HL-60/S4 (cell line): Measurements from ENCODE around the gene PRPF19.

Source experiments
- in situ Hi-C: fragments of 300-500 bp; cut with MboI; formaldehyde crosslinking; loops from 2 replicates; pipeline ENCODE4 v1.14.3; 2022; ENCODE audit warnings: low sequenced_read_pairs

PRPF19 gene

DNA sequence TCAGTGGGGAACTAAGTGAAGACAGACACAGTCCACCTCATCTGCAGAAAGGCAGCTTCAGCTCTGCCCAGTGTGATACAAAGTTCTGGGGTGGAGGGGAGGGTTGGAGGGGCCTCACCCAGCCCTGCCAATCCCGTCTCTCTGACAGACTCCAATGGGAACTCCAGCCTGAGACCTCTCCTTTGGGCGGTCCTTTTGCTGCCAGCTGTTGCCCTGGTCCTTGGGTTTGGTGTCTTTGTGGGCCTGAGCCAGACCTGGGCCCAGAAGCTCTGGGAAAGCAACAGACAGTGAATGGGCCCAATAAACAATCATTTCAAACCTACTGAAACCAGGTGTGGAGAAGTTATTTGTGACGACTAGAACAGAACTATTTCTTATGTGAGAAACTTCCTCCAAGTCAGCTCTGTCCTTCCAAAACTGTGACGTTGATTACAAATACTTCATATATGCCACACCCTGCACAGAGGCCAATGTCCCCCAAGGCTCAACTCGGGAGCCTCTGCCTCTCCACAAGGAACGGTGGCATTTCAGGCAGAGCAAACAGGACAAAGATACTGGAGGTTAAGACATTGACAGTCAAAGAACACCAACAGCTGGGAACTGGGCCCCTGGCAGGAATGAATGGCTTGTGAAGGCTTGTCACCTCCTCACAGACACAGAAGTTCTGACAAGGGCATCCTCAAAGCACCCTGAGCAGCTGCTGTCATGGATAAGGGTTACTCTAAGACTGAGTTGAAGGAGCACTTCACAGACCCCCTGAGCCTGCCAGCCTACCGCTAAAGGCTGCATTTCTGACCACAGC, 30.8 kb downstream of the PRPF19 start:
- in situ Hi-C loops, result no loop called here

DNA sequence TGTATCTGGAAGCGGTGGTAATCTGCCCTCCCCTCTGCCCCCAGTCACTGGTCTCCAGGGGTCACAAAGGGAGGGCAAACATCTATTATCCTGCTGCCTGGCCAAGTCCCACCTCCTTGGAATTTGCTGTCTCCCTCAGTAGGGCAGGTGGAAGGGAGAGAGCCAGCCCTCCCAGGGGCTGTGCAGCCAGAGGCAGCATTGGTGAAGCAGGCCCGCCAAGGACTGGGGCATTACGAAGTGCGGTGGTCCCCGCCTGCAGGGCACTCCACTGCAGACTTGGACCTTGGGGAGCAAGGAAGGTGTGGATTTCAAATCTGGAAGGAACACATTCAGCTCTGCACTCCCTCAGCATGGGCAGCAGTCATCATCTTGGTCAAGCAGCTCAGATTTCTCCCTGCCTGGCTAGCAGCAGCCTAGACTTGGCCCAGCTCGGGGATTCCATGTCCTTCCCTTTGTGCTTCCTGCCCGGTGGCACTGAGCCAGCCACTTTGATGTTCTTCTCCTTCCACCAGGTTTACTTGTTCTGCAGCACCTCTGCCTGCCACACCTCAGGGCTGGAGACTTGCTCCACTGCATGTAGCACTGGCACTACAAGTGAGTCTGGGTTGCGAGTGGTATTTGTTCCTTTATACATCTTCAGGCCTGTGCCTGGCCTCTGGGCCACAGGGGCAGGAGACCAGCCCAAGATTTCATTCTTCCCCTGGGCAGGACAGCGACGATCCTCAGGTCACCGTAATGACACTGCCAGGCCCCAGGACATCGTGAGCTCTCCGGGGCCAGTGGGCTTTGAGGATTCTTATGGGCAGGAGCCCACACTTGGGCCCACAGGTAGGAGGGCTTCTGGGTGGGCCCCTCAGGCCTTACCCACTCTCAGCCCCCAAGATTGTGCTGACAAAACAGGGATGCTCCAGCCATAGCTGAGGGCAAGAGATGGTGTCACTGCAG, 31.7 kb downstream of the PRPF19 start:
- in situ Hi-C loops, result no loop called here

DNA sequence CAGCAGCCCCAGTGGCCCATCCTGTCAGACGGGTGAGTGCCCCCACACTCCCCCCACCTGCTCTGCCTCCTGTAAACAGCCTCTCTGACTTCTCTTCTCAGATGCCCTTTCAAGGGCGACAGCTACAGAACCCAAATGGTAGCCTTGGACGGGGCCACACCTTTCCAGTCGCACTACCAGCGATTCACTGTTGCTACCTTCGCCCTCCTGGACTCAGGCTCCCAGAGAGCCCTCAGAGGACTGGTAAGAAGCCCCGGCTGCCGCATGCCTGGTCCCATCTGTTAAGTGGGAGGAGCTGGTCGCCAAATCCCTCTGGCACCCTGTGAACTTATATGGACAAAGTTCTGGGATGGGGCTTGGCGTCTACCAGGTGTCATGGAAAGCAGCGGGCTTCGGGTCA, 32.9 kb downstream of the PRPF19 start:
- in situ Hi-C loops, result no loop called here

DNA sequence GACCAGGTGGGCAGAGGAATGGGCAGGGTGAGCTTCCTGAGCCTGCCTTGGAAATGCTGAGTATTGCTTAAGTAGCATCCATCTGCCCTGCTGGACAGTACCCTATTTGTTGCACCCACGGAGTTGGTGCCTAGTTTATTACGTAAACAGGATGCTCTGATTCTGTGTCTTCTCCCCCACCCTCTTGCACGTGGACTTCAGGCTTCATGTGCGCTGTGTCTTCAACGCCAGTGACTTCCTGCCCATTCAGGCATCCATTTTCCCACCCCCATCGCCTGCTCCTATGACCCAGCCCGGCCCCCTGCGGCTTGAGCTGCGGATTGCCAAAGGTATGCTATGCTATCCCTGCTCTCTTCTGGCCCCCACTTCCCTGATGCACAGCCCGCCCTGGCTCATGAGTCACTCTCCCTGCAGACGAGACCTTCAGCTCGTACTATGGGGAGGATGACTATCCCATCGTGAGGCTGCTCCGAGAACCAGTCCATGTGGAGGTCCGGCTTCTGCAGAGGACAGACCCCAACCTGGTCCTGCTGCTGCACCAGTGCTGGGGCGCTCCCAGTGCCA, 33.3 kb downstream of the PRPF19 start:
- in situ Hi-C loops, result no loop called here

DNA sequence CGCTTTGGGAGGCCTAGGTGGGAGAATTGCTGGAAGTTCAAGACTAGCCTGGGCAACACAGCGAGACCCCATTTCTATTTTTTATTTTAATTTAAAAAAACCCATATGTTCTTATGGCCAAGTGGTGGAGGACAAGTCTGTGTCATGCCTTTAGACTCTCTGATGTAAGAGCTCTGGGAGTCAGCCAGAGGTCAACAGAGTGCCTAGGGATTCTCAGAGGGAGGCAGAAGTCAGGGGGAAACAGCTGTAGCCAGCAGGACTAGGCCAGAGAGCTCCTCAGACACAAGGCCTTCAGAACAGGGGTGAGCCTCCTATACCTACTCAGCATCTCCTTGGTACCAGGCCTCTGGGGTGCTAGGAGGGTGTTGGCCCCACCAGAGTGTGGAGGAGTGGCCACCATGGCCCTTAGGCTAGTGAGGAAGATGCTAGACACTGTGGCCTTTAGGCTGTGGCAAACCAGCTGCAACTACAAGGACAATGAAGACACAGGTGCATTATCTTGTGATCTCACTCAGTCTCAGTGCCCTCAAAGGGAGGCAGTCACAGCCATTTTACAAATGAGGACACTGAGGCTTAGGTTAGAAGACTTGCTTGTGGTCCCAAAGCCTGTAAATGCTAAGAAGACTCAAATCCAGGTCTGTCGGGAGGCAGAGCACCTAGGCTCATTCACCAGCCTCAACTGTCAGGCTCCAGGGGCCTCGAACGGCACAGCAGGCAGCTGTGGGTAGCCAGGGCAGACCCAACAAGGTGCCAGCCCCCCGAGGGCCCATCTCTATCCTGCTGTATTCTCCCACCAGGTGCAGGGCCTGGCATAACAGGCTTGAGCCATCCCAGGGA, 34.0 kb downstream of the PRPF19 start:
- in situ Hi-C loops, result no loop called here

DNA sequence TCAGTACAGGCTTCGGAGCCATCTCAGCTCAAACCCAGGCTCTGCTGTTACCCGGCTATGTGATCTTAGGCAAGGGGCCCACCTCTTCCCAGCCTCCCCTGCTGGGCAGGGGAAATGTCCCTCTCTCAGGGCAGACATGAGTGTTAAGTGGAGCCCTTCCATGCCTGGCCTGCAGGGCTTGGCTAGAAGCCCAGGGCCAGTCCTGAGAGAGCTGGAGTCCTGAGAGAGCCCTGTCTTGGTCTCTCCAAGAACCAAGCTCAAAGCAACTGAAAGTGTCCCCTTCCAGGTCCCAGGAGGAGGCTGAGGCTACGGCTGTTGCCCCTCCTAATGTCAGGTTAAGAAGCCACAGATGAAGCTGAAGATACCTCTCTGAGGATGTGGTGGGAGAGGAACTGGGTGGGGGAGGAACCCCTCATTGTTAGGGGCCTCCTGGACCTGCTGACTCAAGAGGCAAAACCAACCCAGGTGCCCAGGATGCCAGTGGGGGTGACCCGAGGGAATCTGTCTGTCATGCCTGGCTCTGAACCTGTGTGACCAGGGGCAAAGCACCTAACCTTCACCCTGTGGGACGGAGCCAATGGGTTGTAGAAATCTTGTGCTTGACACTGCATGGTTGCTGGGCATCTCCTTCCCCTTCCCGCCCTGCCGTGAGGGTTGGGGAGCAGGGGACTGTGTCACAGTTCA, 34.9 kb downstream of the PRPF19 start:
- in situ Hi-C loops, result no loop called here

DNA sequence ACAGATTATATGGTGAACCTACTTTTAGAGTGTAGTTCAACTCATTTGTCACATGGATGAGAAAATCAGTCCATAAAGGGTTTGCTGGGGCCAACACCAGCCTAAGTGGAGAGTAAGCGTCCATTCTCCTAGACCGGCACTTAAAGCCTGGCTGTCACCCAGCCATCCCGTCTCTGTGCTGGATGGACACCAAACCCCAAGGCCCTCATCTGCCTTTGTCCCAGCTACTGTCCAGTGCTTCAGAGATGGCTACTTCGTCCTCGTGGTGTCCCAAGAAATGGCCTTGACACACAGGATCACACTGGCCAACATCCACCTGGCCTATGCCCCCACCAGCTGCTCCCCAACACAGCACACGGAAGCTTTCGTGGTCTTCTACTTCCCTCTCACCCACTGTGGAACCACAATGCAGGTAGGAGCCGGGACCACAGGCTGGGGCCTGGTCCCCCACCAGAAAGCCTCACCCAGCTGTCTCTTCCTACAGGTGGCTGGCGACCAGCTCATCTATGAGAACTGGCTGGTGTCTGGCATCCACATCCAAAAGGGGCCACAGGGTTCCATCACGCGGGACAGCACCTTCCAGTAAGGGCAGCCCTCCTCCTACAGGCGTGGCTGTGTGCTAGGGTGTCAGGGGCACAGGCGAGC, 35.5 kb downstream of the PRPF19 start:
- in situ Hi-C loops, result no loop called here

DNA sequence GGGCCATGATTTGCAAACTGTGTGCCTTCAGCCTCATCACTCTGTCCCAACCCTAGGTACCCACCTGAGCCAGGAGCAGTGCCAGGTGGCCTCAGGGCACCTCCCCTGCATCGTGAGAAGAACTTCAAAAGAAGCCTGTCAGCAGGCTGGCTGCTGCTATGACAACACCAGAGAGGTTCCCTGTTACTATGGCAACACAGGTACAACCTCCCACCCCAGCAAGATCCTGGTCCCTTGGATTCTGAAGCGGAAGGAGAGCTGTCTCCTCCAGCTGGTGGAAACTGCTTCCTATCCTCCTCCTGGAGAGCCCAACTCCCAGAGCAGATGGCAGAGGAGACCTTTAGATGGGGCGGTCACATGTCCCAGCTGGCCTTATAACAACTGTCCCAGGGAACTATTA, 36.1 kb downstream of the PRPF19 start:
- in situ Hi-C loops, result no loop called here

DNA sequence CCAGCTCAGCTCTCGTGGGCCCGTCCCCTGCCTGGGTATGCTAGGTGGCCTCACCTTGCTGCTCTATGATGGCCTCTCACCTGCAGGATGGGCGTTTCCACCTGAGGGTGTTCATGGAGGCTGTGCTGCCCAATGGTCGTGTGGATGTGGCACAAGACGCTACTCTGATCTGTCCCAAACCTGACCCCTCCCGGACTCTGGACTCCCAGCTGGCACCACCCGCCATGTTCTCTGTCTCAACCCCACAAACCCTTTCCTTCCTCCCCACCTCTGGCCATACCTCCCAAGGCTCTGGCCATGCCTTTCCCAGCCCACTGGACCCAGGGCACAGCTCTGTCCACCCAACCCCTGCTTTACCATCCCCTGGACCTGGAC, 36.9 kb downstream of the PRPF19 start:
- in situ Hi-C loops, result no loop called here

DNA sequence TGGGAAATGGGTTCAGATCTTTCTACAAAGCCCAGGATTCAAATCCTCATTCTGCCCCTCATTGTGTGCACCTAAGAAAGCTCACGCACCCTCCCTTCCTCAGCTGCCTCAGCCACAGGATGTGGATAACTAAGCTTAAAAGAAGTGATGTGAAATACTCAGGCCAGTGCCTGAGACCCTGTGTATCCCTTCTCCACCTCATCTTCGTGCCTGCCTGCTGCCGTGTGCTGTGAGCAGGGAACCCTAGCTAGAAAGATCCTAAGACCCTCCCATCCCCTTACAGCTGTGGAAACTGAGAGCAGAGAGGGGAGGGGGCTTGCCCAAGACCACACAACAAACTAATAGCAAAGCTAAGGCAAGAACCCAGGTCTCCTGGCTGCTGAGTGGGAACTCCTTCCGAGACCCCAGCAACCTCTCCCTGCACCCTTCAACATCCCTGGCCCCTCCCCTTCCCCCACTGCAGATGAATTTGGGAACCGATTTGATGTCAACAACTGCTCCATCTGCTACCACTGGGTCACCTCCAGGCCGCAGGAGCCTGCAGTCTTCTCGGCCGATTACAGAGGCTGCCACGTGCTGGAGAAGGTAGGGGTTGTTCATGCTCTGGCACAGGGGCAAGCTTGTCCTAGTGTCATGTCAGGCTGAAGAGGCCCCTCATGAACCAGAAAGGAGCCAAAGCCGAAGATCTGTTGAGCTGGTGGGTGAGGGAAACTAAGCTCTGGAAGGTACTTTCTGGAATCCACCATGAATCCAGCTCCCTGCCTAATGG, 37.5 kb downstream of the PRPF19 start:
- in situ Hi-C loops, result no loop called here

DNA sequence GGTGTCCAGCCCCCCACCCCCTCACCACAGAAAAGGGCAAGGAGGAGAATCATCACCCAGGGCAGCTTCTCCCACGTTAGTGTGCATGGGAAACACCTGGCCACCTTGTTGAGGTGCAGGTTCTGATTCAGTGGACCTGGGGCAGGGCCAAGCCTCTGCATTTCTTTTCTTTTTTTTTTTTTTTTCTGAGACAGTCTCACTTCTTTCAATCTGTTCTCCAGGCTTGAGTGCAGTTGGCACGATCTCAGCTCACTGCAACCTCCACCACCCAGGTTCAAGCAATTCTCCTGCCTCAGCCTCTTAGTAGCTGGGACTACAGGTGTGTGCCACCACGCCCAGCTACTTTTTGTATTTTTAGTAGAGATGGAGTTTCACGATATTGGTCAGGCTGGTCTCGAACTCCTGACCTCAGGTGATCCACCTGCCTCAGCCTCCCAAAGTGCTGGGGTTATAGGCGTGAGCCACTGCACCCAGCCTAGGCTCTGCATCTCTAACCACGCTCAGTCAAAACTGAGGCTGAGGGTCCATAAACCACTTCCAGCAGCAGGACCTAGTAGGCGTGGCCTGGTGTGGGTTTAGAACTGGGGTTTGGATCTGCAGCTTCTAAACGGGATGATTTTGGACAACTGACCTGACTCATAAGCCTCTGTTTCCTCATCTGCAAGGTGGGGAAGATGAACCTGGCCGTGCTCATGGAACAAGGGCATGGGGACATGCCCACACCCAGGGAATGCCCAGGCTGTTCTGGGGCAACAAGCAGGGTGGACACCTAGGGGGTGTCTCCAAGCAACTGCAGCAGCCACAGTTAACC, 38.3 kb downstream of the PRPF19 start:
- in situ Hi-C loops, result no loop called here

DNA sequence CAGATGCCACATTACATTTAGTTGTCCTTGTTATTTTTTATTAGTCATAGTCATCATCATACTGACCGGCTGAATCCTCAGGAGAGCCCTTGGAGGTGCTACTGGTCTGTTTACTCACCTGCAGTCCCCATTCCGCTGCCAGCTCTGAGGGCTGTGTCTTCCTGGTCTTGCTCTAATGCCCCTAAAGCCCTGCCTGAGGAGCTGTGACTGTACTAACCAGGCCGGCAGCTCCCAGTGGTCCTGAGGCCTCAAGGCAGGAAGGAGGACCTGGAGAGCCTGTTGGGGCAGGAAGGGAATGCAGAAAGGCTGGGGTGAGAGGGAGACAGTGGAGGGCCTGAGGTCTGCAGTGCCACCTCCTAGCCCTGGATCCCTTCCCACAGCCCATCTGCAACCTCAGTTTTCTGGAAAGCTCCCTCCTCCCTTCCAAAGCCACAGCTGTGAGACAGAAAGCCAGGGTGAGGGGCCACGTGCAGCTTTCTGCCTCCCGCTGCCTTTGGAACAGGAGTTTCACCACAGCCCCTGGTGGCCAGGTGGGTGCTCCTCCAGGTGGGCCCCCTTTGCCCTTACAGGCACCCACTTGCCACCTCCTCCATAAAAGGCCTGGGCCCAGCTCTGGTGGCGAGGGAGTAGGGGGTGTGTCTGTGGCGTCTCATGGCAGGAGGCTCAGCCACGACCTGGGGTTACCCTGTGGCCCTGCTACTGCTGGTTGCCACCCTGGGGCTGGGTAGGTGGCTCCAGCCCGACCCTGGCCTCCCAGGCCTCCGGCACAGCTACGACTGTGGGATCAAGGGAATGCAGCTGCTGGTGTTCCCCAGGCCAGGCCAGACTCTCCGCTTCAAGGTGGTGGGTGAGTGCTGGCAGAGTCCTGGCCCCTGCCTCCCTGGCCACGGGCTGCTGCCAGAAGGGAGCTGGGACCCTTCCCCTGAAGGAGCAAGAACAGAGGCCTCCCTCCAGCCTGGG, 39.2 kb downstream of the PRPF19 start, which contains the start of gene ZP1:
ZP1 (plus strand) TSS at position 632 of the 960 bp plus-strand sequence; CDS start at position 652, 20 bp downstream.
- in situ Hi-C loops, result no loop called here

DNA sequence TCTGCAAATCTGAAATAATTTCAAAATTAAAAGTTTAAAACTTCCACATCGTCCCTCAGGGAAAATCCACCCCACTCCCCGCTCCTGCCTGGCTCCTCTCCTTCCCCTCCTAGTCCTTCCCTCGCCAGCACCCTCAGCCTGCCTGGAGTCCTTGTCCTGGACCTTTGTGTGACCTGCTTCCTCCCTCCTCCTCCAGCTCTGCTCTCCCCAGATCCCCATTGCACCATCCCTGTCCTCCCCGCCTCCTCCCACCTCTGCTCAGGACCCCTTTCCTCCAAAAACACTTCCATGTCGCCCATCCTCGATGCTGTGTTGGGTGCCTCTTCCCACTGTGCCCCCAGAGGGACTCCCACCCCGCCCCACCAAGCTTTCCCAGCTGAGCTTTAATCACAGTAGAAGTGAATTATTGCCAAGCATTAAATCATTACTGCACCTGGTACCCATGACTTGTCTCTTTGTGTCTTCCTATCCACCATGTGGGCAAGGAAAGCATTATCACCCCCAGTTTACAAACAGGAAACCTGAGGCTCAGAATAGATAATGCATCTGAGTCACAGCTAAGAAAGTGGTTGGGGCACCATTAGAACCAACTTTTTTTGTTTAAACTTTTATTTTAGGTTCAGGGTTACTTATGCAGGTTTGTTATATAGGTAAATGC, 41.4 kb downstream of the PRPF19 start:
- in situ Hi-C loops, result no loop called here

DNA sequence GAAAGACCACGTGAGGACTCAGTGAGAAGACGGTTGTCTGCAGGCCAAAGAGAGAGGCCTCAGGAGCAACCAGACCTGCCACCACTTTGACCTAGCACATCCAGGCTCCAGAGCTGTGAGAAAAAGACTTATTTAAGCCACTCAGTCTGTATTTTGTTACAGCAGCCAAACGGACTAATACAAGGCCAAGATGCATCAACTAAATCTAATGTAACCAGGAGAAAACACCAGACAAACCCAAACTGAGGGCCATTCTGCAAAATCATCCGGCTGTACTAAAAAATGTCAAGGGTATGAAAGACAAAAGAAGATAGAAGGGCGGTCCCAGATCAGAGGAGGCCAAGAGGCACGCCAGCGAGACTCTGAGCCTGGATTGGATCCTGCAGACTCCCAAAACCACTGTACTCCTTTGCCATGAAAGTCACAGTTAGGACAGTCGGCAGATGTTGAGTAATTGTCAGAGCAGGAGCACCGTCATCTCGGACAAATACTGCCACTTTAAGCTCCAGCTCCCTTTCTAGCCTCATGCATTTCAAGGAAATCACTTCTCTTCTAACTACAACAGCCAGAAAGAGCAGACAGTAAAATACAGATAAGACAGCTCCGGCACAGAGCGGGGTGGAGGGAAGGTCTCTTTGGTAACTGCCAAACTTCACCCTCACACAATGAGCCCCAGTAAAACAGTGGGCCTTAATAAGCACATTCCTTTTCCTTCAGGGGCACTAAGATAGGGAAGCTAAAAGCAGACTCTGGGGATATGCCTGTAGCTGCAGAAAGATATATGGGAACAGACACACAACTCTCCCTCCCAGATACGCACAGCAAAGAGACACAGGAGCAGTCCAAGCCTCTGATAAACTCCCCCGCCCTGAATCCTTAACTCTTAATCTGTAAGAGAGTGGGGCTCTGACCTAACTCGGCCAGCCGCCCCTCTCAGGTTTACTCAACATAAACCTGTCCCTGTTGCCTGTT, 42.5 kb downstream of the PRPF19 start:
- in situ Hi-C loops, result no loop called here

DNA sequence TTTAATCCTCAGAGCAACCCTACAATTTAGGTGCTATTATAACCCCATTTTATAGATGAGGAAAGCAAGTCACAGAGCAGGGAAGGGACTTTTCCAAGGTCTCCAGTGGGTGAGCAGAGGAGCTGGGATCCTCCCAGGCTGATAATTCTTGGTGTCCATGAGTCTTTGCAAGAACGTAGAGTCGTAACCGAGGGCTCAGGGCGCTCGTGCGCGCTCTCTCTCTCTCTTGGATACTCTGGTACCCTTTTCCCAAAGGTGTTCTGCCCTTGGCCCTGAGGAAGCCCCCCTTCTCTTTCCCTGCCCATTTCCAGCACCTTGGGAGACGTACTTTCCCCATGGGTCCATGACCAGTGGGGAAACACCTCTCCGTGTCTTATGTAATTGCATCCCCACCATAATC, 44.2 kb downstream of the PRPF19 start:
- in situ Hi-C loops, result no loop called here
